KMS-11 (cell line): ENCODE results near the gene TMEM222.

Experiments used
- H2AFZ ChIP-seq: fragments of 200-600 bp; sonication (generic); 2 replicates; pipeline ENCODE4 v1.6.1; 2016; ENCODE audit warnings: antibody characterized with exemption, mixed run types, low read depth
- H3K27ac ChIP-seq: fragments of 200-600 bp; sonication (generic); 2 replicates; pipeline ENCODE4 v1.6.1; 2016; ENCODE audit warnings: mild to moderate bottlenecking, mixed run types
- H3K27me3 ChIP-seq: fragments of 200-600 bp; sonication (generic); 2 replicates; pipeline ENCODE4 v1.6.1; 2017; ENCODE audit warnings: mild to moderate bottlenecking, low read depth, mixed run types, moderate library complexity; ENCODE audit not compliant: insufficient read depth
- H3K36me3 ChIP-seq: fragments of 200-600 bp; sonication (generic); 2 replicates; pipeline ENCODE4 v1.6.1; 2017; ENCODE audit warnings: mild to moderate bottlenecking, mixed run types; ENCODE audit not compliant: insufficient read depth
- H3K4me1 ChIP-seq: fragments of 200-600 bp; sonication (generic); 2 replicates; pipeline ENCODE4 v1.6.1; 2016; ENCODE audit warnings: mild to moderate bottlenecking, low read depth, mixed run types; ENCODE audit not compliant: poor library complexity, severe bottlenecking
- H3K4me2 ChIP-seq: fragments of 200-600 bp; sonication (generic); 2 replicates; pipeline ENCODE4 v1.7.0; 2016; ENCODE audit warnings: mild to moderate bottlenecking, mixed run types
- H3K4me3 ChIP-seq: fragments of 200-600 bp; sonication (generic); IDR thresholded peaks from 2 replicates; pipeline ENCODE4 v1.6.1; 2017; ENCODE audit warnings: low read depth, low read length, mixed read lengths; ENCODE audit not compliant: insufficient read depth
- H3K79me2 ChIP-seq: fragments of 200-600 bp; sonication (generic); 2 replicates; pipeline ENCODE4 v1.6.1; 2016; ENCODE audit warnings: low read depth, mixed run types; ENCODE audit not compliant: insufficient read depth
- H3K9ac ChIP-seq: fragments of 200-600 bp; sonication (generic); 2 replicates; pipeline ENCODE4 v1.6.1; 2016; ENCODE audit warnings: mild to moderate bottlenecking, mixed run types
- H4K20me1 ChIP-seq: fragments of 200-600 bp; sonication (generic); 2 replicates; pipeline ENCODE4 v1.6.1; 2016; ENCODE audit warnings: mild to moderate bottlenecking, mixed run types; ENCODE audit not compliant: insufficient read depth
- TF ChIP-seq, protein P1 (sequence below): fragments of 200-600 bp; sonication (generic); conservative IDR thresholded peaks from 2 replicates; pipeline ENCODE4 v1.6.1; 2017; ENCODE audit warnings: low read depth, mild to moderate bottlenecking, antibody characterized with exemption, low read length, moderate library complexity, mixed read lengths

Gene TMEM222

DNA sequence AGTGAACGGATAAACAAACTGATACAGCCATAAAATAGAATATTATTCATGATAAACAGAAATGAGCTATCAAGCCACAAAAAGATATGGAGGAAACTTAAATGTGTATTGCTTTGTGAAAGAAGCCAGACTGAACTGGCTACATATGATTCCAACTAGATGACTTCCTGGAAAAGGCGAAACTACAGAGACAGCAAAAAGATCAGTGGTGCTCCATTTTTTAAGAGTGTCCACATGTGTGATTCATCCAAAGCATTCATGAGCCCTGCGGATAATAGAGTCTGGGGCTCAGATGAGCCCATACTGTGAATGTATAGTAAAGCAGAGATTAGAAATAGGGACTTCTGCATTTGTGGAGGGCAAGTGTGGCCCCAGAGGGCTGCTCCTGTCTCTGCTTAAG lies 7.8 kb upstream of the TMEM222 start:
- Histone ChIP-seq H3K4me1 (no peaks in the 10 kb centered on the region), H3K27ac (no peak overlapping the region), H3K36me3 (no peaks in the 10 kb centered on the region), H2AFZ (no peak overlapping the region), H4K20me1 (no peaks in the 10 kb centered on the region), H3K4me2 (no peak overlapping the region), H3K79me2 (no peaks in the 10 kb centered on the region), H3K4me3 (no peak overlapping the region), H3K9ac (no peak overlapping the region), H3K27me3 (no peaks in the 10 kb centered on the region)
- TF ChIP-seq, protein P1, sequence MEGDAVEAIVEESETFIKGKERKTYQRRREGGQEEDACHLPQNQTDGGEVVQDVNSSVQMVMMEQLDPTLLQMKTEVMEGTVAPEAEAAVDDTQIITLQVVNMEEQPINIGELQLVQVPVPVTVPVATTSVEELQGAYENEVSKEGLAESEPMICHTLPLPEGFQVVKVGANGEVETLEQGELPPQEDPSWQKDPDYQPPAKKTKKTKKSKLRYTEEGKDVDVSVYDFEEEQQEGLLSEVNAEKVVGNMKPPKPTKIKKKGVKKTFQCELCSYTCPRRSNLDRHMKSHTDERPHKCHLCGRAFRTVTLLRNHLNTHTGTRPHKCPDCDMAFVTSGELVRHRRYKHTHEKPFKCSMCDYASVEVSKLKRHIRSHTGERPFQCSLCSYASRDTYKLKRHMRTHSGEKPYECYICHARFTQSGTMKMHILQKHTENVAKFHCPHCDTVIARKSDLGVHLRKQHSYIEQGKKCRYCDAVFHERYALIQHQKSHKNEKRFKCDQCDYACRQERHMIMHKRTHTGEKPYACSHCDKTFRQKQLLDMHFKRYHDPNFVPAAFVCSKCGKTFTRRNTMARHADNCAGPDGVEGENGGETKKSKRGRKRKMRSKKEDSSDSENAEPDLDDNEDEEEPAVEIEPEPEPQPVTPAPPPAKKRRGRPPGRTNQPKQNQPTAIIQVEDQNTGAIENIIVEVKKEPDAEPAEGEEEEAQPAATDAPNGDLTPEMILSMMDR = no peak

DNA sequence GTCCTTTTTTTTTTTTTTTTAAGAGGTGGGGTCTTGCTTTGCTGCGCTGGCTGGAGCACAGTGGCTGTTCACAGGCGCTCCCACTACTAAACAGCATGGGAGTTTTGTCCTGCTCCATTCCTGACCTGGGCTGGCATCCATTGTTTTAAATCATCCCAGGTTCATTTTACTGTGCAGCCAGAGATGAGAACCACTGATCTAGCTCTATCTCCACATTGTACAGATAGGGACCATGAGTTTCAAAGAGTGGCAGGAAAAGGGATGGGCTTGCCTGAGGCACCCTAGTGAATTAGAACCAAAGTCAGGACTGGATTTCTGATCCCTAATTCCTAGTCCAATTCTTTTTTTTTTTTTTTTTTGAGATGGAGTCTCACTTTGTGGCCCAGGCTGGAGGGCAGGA lies 7.2 kb upstream of the TMEM222 start:
- Histone ChIP-seq H3K4me3 (no peak overlapping the region), H3K27me3 (no peaks in the 10 kb centered on the region), H3K4me2 (no peak overlapping the region), H3K36me3 (no peaks in the 10 kb centered on the region), H2AFZ (no peak overlapping the region), H4K20me1 (no peaks in the 10 kb centered on the region), H3K79me2 (no peaks in the 10 kb centered on the region), H3K4me1 (no peaks in the 10 kb centered on the region), H3K27ac (no peak overlapping the region), H3K9ac (no peak overlapping the region)
- TF ChIP-seq, protein P1 = no peak

DNA sequence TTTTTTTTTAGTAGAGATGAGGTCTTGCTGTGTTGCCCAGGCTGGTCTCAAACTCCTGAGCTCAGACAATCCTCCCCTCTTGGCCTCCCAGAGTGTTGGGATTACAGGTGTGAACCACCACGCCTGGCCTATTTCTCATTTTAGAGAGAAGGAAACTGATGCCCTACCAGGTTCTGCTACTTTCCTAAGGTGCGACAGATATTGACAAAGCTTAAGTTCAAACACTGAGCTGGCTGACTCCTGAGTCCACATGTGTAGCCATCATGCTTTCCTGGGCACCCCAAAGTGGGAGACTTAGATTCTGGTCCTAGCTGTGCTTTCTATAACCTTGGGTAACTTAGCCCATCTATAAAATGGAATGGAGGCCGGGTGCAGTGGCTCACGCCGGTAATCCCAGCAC lies 5.1 kb upstream of the TMEM222 start:
- no peaks in the 10 kb centered on the region for H3K4me1 ChIP-seq
- no peak overlapping the region for H3K9ac ChIP-seq
- no peak overlapping the region for H3K4me2 ChIP-seq
- H2AFZ ChIP-seq = no peak overlapping the region
- no peak overlapping the region for H3K4me3 ChIP-seq
- TF ChIP-seq, protein P1 = no peak
- H4K20me1 ChIP-seq = no peaks in the 10 kb centered on the region
- no peak overlapping the region for H3K27ac ChIP-seq
- no peaks in the 10 kb centered on the region for H3K36me3 ChIP-seq
- no peaks in the 10 kb centered on the region for H3K79me2 ChIP-seq
- no peaks in the 10 kb centered on the region for H3K27me3 ChIP-seq

DNA sequence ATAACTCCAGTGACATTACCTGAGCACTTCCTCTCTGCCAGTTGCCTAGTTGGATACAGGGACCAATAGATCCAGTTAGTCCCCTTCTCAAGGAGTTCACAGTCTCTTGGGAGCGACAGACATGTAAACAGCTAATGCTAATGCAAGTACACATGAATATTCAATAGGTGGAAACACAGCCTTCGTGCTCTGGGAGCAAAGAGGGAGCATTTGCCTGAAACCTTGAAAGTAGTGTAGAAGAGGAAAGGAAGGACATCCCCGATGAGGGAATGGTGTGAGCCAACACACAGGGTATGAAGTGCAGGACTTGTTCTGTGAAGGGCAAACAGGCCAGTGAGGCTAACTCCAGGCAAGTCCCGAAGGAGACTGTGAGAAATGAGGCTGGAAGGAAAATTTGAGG lies 3.8 kb upstream of the TMEM222 start:
- Histone ChIP-seq H3K36me3 (no peaks in the 10 kb centered on the region), H3K27me3 (no peaks in the 10 kb centered on the region), H3K27ac (no peak overlapping the region), H3K4me2 (no peak overlapping the region), H2AFZ (no peak overlapping the region), H3K9ac (no peak overlapping the region), H3K4me1 (peaks cover 2% of the 10 kb centered on the region), H3K79me2 (peaks cover 10% of the 10 kb centered on the region), H4K20me1 (no peaks in the 10 kb centered on the region), H3K4me3 (no peak overlapping the region)
- TF ChIP-seq, protein P1 = no peak
